HAP-1 (cell line): ENCODE data around the gene IRS2.
A peak's percentile ranks its signal among the peaks of the same experiment; 100 is the strongest.
"Not testable (repeated sequence)": the region's sequence is repeated elsewhere in the genome, so short reads cannot be mapped to it uniquely, and the experiment has no call there.

Experiments used
- DNase-seq, 2 experiments: peaks; one replicate each; pipeline ENCODE4 v3.0.0-alpha.2; 2016 to 2020; ENCODE audit warnings: low spot score in 2 of 2
- H3K27me3 ChIP-seq: fragments of 250-450 bp; sonication (Bioruptor Pico); 2 replicates; pipeline ENCODE4 v1.5.1; 2020; ENCODE audit warnings: low read depth, mild to moderate bottlenecking, moderate library complexity
- H3K36me3 ChIP-seq: fragments of 250-450 bp; sonication (Bioruptor Pico); replicated peaks from 2 replicates; pipeline ENCODE4 v1.5.1; 2020; ENCODE audit warnings: mild to moderate bottlenecking
- H3K4me1 ChIP-seq: fragments of 250-450 bp; sonication (Bioruptor Pico); 2 replicates; pipeline ENCODE4 v1.5.1; 2020; ENCODE audit warnings: mild to moderate bottlenecking
- H3K4me3 ChIP-seq: fragments of 250-450 bp; sonication (Bioruptor Pico); 2 replicates; pipeline ENCODE4 v1.5.1; 2020; ENCODE audit warnings: mild to moderate bottlenecking, moderate library complexity
- H3K9me3 ChIP-seq: fragments of 250-450 bp; sonication (Bioruptor Pico); 2 replicates; pipeline ENCODE4 v1.5.1; 2020; ENCODE audit warnings: mild to moderate bottlenecking, moderate library complexity
- in situ Hi-C: fragments of 300-500 bp; cut with MboI; formaldehyde crosslinking; loops from 3 replicates; pipeline ENCODE4 v1.14.3; 2020; ENCODE audit warnings: low sequenced_read_pairs, inconsistent platforms, mixed read lengths

The IRS2 gene, protein sequence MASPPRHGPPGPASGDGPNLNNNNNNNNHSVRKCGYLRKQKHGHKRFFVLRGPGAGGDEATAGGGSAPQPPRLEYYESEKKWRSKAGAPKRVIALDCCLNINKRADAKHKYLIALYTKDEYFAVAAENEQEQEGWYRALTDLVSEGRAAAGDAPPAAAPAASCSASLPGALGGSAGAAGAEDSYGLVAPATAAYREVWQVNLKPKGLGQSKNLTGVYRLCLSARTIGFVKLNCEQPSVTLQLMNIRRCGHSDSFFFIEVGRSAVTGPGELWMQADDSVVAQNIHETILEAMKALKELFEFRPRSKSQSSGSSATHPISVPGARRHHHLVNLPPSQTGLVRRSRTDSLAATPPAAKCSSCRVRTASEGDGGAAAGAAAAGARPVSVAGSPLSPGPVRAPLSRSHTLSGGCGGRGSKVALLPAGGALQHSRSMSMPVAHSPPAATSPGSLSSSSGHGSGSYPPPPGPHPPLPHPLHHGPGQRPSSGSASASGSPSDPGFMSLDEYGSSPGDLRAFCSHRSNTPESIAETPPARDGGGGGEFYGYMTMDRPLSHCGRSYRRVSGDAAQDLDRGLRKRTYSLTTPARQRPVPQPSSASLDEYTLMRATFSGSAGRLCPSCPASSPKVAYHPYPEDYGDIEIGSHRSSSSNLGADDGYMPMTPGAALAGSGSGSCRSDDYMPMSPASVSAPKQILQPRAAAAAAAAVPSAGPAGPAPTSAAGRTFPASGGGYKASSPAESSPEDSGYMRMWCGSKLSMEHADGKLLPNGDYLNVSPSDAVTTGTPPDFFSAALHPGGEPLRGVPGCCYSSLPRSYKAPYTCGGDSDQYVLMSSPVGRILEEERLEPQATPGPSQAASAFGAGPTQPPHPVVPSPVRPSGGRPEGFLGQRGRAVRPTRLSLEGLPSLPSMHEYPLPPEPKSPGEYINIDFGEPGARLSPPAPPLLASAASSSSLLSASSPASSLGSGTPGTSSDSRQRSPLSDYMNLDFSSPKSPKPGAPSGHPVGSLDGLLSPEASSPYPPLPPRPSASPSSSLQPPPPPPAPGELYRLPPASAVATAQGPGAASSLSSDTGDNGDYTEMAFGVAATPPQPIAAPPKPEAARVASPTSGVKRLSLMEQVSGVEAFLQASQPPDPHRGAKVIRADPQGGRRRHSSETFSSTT (N-terminal part only)

DNA sequence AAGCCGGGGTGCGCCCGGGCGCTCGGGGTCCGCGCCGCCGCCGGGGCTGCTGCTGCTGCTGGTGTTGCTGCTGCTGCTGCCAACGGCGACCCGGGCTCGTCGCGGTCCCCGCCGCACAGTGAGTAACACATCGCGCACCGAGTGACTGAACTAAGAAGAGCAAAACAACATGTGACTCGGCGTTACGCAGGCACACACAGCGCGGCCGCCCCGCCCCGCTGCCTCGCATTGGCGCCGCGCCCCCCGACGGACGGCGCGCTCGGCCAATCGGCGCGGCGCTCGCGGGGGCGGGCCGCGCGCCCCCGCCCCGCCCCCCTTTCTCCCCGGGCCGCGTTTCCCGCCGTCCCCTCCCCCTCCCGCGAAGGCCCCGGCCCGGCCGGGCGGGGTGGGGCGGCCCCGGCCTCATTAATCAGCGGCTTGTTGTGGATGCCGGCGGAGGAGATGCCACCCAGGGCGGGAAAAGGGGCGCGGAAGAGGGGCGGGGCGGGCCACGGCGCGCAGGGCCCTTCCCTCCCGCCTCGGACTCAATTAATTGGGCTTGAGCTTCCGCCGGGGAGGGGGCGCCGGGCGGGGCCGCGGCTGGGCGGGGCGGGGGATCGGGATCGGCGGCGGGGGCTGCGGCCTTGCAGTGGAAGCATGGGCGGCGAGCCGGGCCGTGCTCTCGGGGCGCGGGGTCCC lies at the start of gene IRS2:
Gene IRS2 (minus strand): TSS at position 127 of the 678 bp plus-strand sequence. CDS start 530 bp downstream, outside the sequence.
- in situ Hi-C loops, result no loop called here
- H3K9me3 ChIP-seq, result no peaks in the 10 kb centered on the region
- peaks cover 31% of the 10 kb centered on the region for H3K27me3 ChIP-seq
- no peaks in the 10 kb centered on the region; the same call in 1 of the 2 replicates for H3K4me1 ChIP-seq
- peak within 1 kb of the TSS; percentile 53 for H3K4me3 ChIP-seq
- DNase-seq, result peak; percentile 89 to 94
- no peaks in the 10 kb centered on the region for H3K36me3 ChIP-seq

DNA sequence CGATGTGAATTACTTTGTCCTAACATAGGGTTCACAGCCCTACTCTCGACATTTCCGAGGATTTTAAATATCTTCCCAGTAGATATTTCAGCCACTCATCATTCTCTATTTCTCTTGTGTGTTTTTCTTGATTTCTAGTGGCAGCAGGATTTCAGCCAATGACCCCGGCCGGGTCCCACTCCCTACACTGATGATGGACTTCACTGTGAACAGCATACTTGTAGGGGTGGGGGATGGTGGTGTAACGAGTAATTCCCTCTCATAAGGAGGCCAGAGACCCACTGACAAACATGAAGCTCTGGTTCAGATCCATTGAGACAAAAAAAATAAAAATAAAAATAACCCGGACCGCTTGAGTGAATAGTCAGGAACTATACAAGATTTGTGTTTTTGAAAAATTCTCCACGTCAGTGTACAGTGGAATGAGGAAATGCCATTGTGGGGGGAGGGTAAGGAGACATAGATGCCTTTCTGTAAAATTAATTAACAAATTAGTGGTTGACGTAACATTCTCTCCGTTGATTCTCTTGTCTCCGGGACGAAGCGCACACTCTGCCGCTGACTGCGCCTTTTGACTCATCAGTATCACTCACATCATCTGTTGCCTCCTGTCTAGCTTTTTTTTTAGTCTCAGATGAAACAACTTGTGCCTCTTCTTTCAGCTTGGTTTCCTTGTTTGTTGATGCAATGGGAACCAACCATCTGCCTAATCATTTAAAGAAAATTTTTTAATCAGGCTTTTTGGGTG lies 48.8 kb upstream of the IRS2 start:
- Histone ChIP-seq H3K36me3 (no peaks in the 10 kb centered on the region), H3K4me3 (no peak overlapping the region), H3K27me3 (no peaks in the 10 kb centered on the region), H3K4me1 (no peaks in the 10 kb centered on the region), H3K9me3 (no peaks in the 10 kb centered on the region)
- no peak for DNase-seq
- in situ Hi-C loops, result no loop called here

DNA sequence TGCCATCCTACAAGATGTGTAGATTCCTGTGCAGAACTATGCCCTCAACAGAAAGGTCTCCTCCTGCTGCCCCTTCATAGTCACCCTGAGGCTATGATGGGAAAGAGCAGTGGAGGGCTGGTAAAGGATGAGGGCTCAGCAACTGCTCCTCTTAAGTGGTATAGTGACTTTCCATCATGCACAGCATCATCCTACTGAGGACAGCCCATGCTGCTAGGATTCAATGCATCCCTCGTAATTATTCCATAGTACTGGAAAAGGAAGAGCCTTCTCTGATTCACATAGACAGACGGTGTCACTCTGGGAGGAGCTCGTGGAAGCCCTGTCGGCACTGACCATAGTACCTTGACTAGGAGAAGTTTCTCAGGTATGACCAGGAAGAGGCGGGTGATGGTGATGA lies 47.6 kb upstream of the IRS2 start:
- no peak for DNase-seq
- Histone ChIP-seq H3K9me3 (no peaks in the 10 kb centered on the region), H3K27me3 (no peaks in the 10 kb centered on the region), H3K36me3 (no peaks in the 10 kb centered on the region), H3K4me1 (no peaks in the 10 kb centered on the region), H3K4me3 (no peak overlapping the region)
- in situ Hi-C loops, result no loop called here

DNA sequence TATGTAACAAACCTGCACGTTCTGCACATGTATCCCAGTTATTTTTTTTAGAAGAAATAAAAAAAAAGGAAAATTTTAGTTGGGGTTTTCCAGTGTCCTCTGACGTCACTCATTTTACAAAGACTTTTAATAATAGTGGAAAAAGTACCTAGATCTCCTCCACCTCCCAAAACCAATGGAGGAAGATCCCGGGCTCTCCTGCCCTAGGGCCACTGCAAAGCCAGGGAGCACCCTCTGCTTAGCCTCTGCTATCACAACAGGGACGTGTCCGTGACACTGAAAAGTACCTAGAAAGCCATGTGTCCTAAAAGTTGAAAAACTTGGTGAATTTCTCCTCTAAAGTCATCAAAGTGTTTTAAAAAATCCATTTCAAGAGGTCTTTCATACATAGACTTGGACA lies 46.7 kb upstream of the IRS2 start:
- H3K4me3 ChIP-seq, result no peak overlapping the region
- in situ Hi-C loops, result no loop called here
- H3K36me3 ChIP-seq, result no peaks in the 10 kb centered on the region
- no peaks in the 10 kb centered on the region for H3K9me3 ChIP-seq
- no peak for DNase-seq
- H3K4me1 ChIP-seq, result no peaks in the 10 kb centered on the region
- H3K27me3 ChIP-seq, result no peaks in the 10 kb centered on the region

- H3K27me3 ChIP-seq, H3K4me1 ChIP-seq, H3K4me3 ChIP-seq, in situ Hi-C loops, DNase-seq, H3K9me3 ChIP-seq, H3K36me3 ChIP-seq: not testable (repeated sequence)
These were observed 42.4 kb upstream of the IRS2 start for GRCh38 chr13:109828591-109829316.

GRCh38 chr13:109823201-109823600 lies 36.8 kb upstream of the IRS2 start:
- H3K9me3 ChIP-seq, H3K27me3 ChIP-seq, H3K4me1 ChIP-seq, DNase-seq, H3K4me3 ChIP-seq, in situ Hi-C loops, H3K36me3 ChIP-seq: not testable (repeated sequence)

GRCh38 chr13:109821103-109821502 lies 34.7 kb upstream of the IRS2 start:
- Histone ChIP-seq H3K36me3 (no peaks in the 10 kb centered on the region), H3K9me3 (no peaks in the 10 kb centered on the region), H3K4me1 (no peaks in the 10 kb centered on the region), H3K4me3 (no peak overlapping the region), H3K27me3 (no peaks in the 10 kb centered on the region)
- in situ Hi-C loops, result no loop called here
- DNase-seq, result no peak

DNA sequence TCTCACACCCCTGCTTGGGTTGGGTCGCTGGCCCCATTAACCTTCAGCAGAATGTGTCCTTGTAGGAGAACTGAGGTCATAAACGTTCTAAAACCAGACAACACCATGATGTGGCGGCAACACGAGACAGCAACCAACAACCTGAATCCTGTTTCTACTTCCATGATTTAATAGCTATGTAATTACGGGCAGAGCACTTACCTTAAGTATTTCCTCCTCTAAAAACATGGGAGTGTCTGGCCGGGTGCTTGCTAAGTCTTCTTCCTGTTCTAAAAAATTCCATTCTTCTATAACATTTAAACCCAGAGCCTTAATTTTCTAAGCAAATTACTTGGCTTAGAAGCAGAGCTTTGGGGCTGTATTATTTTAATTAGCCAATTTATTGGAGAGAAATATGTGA lies 33.5 kb upstream of the IRS2 start:
- in situ Hi-C loops, result no loop called here
- H3K9me3 ChIP-seq, result no peaks in the 10 kb centered on the region

GRCh38 chr13:109818886-109819285 lies 32.5 kb upstream of the IRS2 start:
- H3K36me3 ChIP-seq, result no peaks in the 10 kb centered on the region
- H3K4me1 ChIP-seq, result no peaks in the 10 kb centered on the region
- H3K4me3 ChIP-seq, result no peak overlapping the region
- DNase-seq, result no peak
- no peaks in the 10 kb centered on the region for H3K9me3 ChIP-seq
- in situ Hi-C loops, result no loop called here
- no peaks in the 10 kb centered on the region for H3K27me3 ChIP-seq

More for the DNA sequence above, 33.5 kb upstream of the IRS2 start:
- Histone ChIP-seq H3K4me1 (no peaks in the 10 kb centered on the region), H3K36me3 (no peaks in the 10 kb centered on the region), H3K27me3 (no peaks in the 10 kb centered on the region), H3K4me3 (no peak overlapping the region)
- no peak for DNase-seq

GRCh38 chr13:109817591-109818535 lies 31.5 kb upstream of the IRS2 start:
- H3K36me3 ChIP-seq, result no peaks in the 10 kb centered on the region
- no peaks in the 10 kb centered on the region for H3K9me3 ChIP-seq
- H3K4me3 ChIP-seq, result no peak overlapping the region
- no peak for DNase-seq
- in situ Hi-C loops, result no loop called here
- no peaks in the 10 kb centered on the region for H3K4me1 ChIP-seq
- H3K27me3 ChIP-seq, result no peaks in the 10 kb centered on the region

DNA sequence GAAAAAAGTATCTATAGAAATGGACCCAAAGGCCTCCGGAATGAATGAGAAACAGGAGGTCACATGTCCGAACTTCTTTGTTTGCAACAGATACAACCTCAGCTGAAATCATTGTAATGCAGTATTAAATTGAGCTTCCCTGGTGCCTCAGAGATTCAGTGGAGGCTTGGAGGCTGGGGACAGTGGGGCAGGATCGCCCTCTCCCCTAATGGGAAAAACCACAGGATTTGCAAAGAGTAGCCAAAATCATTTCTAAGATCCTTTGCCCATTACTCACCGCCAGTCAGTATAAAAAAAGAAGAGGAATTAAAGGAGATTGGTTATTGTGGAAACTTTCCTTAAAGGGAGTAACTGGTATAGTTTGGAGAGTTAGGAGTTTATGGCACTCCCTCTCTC lies 30.4 kb upstream of the IRS2 start:
- in situ Hi-C loops, result no loop called here
- no peak for DNase-seq
- Histone ChIP-seq H3K36me3 (no peaks in the 10 kb centered on the region), H3K4me1 (no peaks in the 10 kb centered on the region), H3K4me3 (no peak overlapping the region), H3K9me3 (no peaks in the 10 kb centered on the region), H3K27me3 (no peaks in the 10 kb centered on the region)
